ENCODE data around the gene PRIM2. TPM values are rescaled to one million over a fixed set of nuclear protein-coding genes. Genes with fewer than 3 reads are reported as not detected.
"Not testable (repeated sequence)": the region's sequence is repeated elsewhere in the genome, so short reads cannot be mapped to it uniquely, and the experiment has no call there.

Gene PRIM2
- total RNA-seq, 1 experiment from 2014 or later: 44.0 TPM

- H4K20me1 ChIP-seq (ENCODE audit: insufficient read depth); CTCF ChIA-PET; H3K9ac ChIP-seq (ENCODE audit: low read length); H3K27me3 ChIP-seq (ENCODE audit: insufficient read depth, low read length); DNase-seq (ENCODE audit: low read depth, low spot score); H3K4me3 ChIP-seq (replicated peaks in 1 of 2; ENCODE audit: low read depth in 1 of 2, low read length in 2 of 2); H3K27ac ChIP-seq (ENCODE audit: low read depth, low read length); H2AFZ ChIP-seq (ENCODE audit: low read depth, low read length, poor library complexity, severe bottlenecking); H3K9me2 ChIP-seq (ENCODE audit: insufficient read depth); intact Hi-C loops (cut with micrococcal nuclease); BruUV-seq (replicated peaks); H3K79me2 ChIP-seq (ENCODE audit: insufficient read depth, low read length); RAD21 ChIA-PET (ENCODE audit: low non-redundant PET in 1 of 2, low total read pairs in 2 of 2, uncharacterized antibody in 2 of 2, unreplicated experiment in 2 of 2); H3K4me2 ChIP-seq (ENCODE audit: low read length); H3K4me1 ChIP-seq (ENCODE audit: control insufficient read depth in 1 of 2, insufficient read depth in 2 of 2, low read length in 2 of 2); H3K36me3 ChIP-seq (ENCODE audit: control insufficient read depth in 1 of 2, insufficient read depth in 2 of 2, low read length in 2 of 2); ATAC-seq; POLR2A ChIA-PET; H3K9me3 ChIP-seq (ENCODE audit: control insufficient read depth in 1 of 2, insufficient read depth in 1 of 2, low read depth in 1 of 2, low read length in 2 of 2): not testable (repeated sequence)
Measured at GRCh38 chr6:57362340-57362739, 44.9 kb downstream of the PRIM2 start.

- H3K36me3 ChIP-seq (ENCODE audit: control insufficient read depth in 1 of 2, insufficient read depth in 2 of 2, low read length in 2 of 2); CTCF ChIA-PET; H2AFZ ChIP-seq (ENCODE audit: low read depth, low read length, poor library complexity, severe bottlenecking); POLR2A ChIA-PET; H3K27me3 ChIP-seq (ENCODE audit: insufficient read depth, low read length); ATAC-seq; H3K4me3 ChIP-seq (replicated peaks in 1 of 2; ENCODE audit: low read depth in 1 of 2, low read length in 2 of 2); H4K20me1 ChIP-seq (ENCODE audit: insufficient read depth); H3K9me3 ChIP-seq (ENCODE audit: control insufficient read depth in 1 of 2, insufficient read depth in 1 of 2, low read depth in 1 of 2, low read length in 2 of 2); H3K9me2 ChIP-seq (ENCODE audit: insufficient read depth); H3K79me2 ChIP-seq (ENCODE audit: insufficient read depth, low read length); H3K4me2 ChIP-seq (ENCODE audit: low read length); DNase-seq (ENCODE audit: low read depth, low spot score); H3K4me1 ChIP-seq (ENCODE audit: control insufficient read depth in 1 of 2, insufficient read depth in 2 of 2, low read length in 2 of 2); H3K9ac ChIP-seq (ENCODE audit: low read length); intact Hi-C loops (cut with micrococcal nuclease); H3K27ac ChIP-seq (ENCODE audit: low read depth, low read length); BruUV-seq (replicated peaks); RAD21 ChIA-PET (ENCODE audit: low non-redundant PET in 1 of 2, low total read pairs in 2 of 2, uncharacterized antibody in 2 of 2, unreplicated experiment in 2 of 2): not testable (repeated sequence)
Measured at GRCh38 chr6:57365076-57365583, 47.7 kb downstream of the PRIM2 start.

GRCh38 chr6:57368965-57369731 lies 51.7 kb downstream of the PRIM2 start:
- H3K4me2 ChIP-seq (ENCODE audit: low read length); H4K20me1 ChIP-seq (ENCODE audit: insufficient read depth); POLR2A ChIA-PET; H3K27ac ChIP-seq (ENCODE audit: low read depth, low read length); DNase-seq (ENCODE audit: low read depth, low spot score); BruUV-seq (replicated peaks); RAD21 ChIA-PET (ENCODE audit: low non-redundant PET in 1 of 2, low total read pairs in 2 of 2, uncharacterized antibody in 2 of 2, unreplicated experiment in 2 of 2); H3K79me2 ChIP-seq (ENCODE audit: insufficient read depth, low read length); H3K9ac ChIP-seq (ENCODE audit: low read length); H3K36me3 ChIP-seq (ENCODE audit: control insufficient read depth in 1 of 2, insufficient read depth in 2 of 2, low read length in 2 of 2); intact Hi-C loops (cut with micrococcal nuclease); CTCF ChIA-PET; H2AFZ ChIP-seq (ENCODE audit: low read depth, low read length, poor library complexity, severe bottlenecking); H3K4me1 ChIP-seq (ENCODE audit: control insufficient read depth in 1 of 2, insufficient read depth in 2 of 2, low read length in 2 of 2); H3K9me2 ChIP-seq (ENCODE audit: insufficient read depth); H3K27me3 ChIP-seq (ENCODE audit: insufficient read depth, low read length); H3K9me3 ChIP-seq (ENCODE audit: control insufficient read depth in 1 of 2, insufficient read depth in 1 of 2, low read depth in 1 of 2, low read length in 2 of 2); H3K4me3 ChIP-seq (replicated peaks in 1 of 2; ENCODE audit: low read depth in 1 of 2, low read length in 2 of 2): not testable (repeated sequence)
- peak; percentile 42; the same call in 1 of the 2 replicates for ATAC-seq
- peak; percentile 23; the same call in 1 of the 2 replicates for TF ChIP-seq EGR1 (IDR thresholded peaks at IDR 0.05; ENCODE audit: low read depth)

- BruUV-seq (replicated peaks); H4K20me1 ChIP-seq (ENCODE audit: insufficient read depth); ATAC-seq; H3K27me3 ChIP-seq (ENCODE audit: insufficient read depth, low read length); H3K27ac ChIP-seq (ENCODE audit: low read depth, low read length); H3K4me3 ChIP-seq (replicated peaks in 1 of 2; ENCODE audit: low read depth in 1 of 2, low read length in 2 of 2); DNase-seq (ENCODE audit: low read depth, low spot score); H2AFZ ChIP-seq (ENCODE audit: low read depth, low read length, poor library complexity, severe bottlenecking); intact Hi-C loops (cut with micrococcal nuclease); H3K9me3 ChIP-seq (ENCODE audit: control insufficient read depth in 1 of 2, insufficient read depth in 1 of 2, low read depth in 1 of 2, low read length in 2 of 2); CTCF ChIA-PET; H3K4me2 ChIP-seq (ENCODE audit: low read length); H3K36me3 ChIP-seq (ENCODE audit: control insufficient read depth in 1 of 2, insufficient read depth in 2 of 2, low read length in 2 of 2); RAD21 ChIA-PET (ENCODE audit: low non-redundant PET in 1 of 2, low total read pairs in 2 of 2, uncharacterized antibody in 2 of 2, unreplicated experiment in 2 of 2); H3K9me2 ChIP-seq (ENCODE audit: insufficient read depth); H3K79me2 ChIP-seq (ENCODE audit: insufficient read depth, low read length); POLR2A ChIA-PET; H3K9ac ChIP-seq (ENCODE audit: low read length): not testable (repeated sequence)
- peaks cover 0 to 13% of the 10 kb centered on the region in 2 experiments; a peak in 2 of 4 replicates for H3K4me1 ChIP-seq (ENCODE audit: control insufficient read depth in 1 of 2, insufficient read depth in 2 of 2, low read length in 2 of 2)
Measured at GRCh38 chr6:57371779-57372178, 54.3 kb downstream of the PRIM2 start.

Measured in HCT116 (cell line).